ENCODE results near the gene FOLR3.

DNA sequence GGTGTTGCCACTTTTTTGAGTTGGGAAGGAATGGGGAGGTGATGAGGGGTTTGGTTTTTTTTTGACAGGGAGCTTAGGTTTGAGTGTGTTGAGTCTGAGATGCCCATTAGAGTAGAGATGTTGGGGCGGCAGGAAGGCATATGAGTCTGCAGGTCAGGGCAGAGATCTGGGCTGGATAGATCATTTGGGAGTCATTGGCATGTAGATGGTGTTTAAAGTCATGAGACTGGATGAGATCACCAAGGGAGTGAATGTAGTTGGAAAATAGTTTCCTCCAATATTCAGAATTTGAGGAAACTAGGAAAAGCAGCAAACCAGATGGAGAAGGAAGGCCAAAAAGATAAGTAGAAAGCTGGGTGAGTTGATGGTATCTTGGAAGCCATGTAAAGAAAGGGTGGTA, 21.0 kb upstream of the FOLR3 start:
- TF ChIP-seq CTCF (IDR thresholded peaks at IDR 0.05; ENCODE audit: low read length) (no peak), EZH2 (IDR thresholded peaks at IDR 0.05; ENCODE audit: borderline replicate concordance, low read length) (no peak)

Data from OCI-LY1 (cell line).